ENCODE results near the gene MOGAT2.

GRCh38 chr11:75728992-75729391 is 11.4 kb downstream of the MOGAT2 start:
- TF ChIP-seq CTCF (IDR thresholded peaks at IDR 0.05) (no peak), POLR2A (IDR thresholded peaks at IDR 0.05) (no peak)

All from Peyer's patch (tissue), 4 donors.